Coronary artery (tissue), 2 donors: Measurements from ENCODE around the gene KMT2E.

Source experiments
- DNase-seq: peaks from one replicate; pipeline ENCODE4 v3.0.0-alpha.2; 2017; ENCODE audit warnings: low spot score
- H3K27ac ChIP-seq, 2 donors: fragments of 200-600 bp; sonication (generic); one replicate each; pipeline ENCODE4 v1.5.1; 2016 to 2019
- H3K4me3 ChIP-seq: fragments of 200-600 bp; sonication (generic); 2 replicates; pipeline ENCODE4 v1.5.1; 2016; ENCODE audit warnings: mild to moderate bottlenecking, moderate library complexity
- TF ChIP-seq, protein P1 (sequence below): fragments of 200-600 bp; sonication (generic); IDR thresholded peaks from one replicate; pipeline ENCODE4 v1.5.1; 2019; ENCODE audit warnings: antibody characterized with exemption

KMT2E gene

GRCh38 chr7:105060923-105061322 is 46.9 kb downstream of the KMT2E start:
- TF ChIP-seq, protein P1, sequence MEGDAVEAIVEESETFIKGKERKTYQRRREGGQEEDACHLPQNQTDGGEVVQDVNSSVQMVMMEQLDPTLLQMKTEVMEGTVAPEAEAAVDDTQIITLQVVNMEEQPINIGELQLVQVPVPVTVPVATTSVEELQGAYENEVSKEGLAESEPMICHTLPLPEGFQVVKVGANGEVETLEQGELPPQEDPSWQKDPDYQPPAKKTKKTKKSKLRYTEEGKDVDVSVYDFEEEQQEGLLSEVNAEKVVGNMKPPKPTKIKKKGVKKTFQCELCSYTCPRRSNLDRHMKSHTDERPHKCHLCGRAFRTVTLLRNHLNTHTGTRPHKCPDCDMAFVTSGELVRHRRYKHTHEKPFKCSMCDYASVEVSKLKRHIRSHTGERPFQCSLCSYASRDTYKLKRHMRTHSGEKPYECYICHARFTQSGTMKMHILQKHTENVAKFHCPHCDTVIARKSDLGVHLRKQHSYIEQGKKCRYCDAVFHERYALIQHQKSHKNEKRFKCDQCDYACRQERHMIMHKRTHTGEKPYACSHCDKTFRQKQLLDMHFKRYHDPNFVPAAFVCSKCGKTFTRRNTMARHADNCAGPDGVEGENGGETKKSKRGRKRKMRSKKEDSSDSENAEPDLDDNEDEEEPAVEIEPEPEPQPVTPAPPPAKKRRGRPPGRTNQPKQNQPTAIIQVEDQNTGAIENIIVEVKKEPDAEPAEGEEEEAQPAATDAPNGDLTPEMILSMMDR = no peak
- H3K27ac ChIP-seq = peak overlapping the region in 1 of 2 donors; percentile 38
- H3K4me3 ChIP-seq = no peak overlapping the region
- DNase-seq = no peak

GRCh38 chr7:105065104-105065503 is 51.1 kb downstream of the KMT2E start:
- Histone ChIP-seq H3K27ac (no peak overlapping the region), H3K4me3 (no peak overlapping the region)
- TF ChIP-seq, protein P1 = no peak
- no peak for DNase-seq

DNA sequence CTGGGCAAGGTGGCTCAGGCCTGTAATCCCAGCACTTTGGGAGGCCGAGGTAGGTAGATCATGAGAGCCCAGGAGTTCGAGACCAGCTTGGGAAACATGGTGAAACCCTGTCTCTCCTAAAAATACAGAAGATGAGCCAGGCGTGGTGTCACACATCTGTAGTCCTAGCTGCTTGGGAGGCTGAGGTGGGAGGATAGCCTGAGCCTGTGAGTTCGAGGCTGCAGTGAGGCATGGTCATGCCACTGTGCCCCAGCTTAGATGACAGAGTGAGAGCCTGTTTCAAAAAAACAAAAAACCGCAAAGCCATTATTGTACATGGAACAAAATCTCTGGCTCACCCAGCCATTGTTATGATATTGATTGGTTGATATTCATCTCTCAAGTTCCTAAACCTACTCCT is 53.7 kb downstream of the KMT2E start:
- H3K4me3 ChIP-seq = no peak overlapping the region
- no peak for DNase-seq
- TF ChIP-seq, protein P1 = no peak
- no peak overlapping the region for H3K27ac ChIP-seq

- no peak for DNase-seq
- H3K27ac ChIP-seq = no peak overlapping the region
- H3K4me3 ChIP-seq = no peak overlapping the region
- TF ChIP-seq, protein P1 = no peak
Observed at GRCh38 chr7:105068886-105069285, 54.9 kb downstream of the KMT2E start.

DNA sequence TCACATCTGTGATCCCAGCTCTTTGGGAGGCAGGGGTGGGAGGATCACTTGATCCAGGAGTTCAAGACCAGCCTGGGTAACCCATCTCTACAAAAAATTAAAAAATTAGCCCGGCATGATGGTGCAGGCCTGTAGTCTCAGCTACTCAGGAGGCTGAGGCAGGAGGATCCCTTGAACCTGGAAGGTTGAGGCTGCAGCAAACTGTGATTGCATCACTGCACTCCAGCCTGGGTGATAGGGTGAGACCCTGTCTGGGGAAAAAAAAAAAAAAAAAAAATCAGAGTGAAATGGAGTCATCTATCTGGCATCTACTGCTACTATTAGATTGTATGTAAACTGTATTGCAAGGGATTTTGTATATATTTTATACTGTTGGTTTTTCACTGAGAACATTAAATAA is 59.1 kb downstream of the KMT2E start:
- TF ChIP-seq, protein P1 = no peak
- DNase-seq = no peak
- no peak overlapping the region for H3K4me3 ChIP-seq
- H3K27ac ChIP-seq = no peak overlapping the region

- DNase-seq = no peak
- TF ChIP-seq, protein P1 = no peak
- Histone ChIP-seq H3K4me3 (no peak overlapping the region), H3K27ac (no peak overlapping the region)
Observed at GRCh38 chr7:105079348-105079747, 65.3 kb downstream of the KMT2E start.

GRCh38 chr7:105084581-105084980 is 70.6 kb downstream of the KMT2E start:
- TF ChIP-seq, protein P1 = no peak
- H3K27ac ChIP-seq = no peak overlapping the region
- no peak for DNase-seq
- H3K4me3 ChIP-seq = no peak overlapping the region
